Ramos (cell line): ENCODE measurements around the gene LAMC2.

Source experiments
- in situ Hi-C: fragments of 300-500 bp; cut with MboI; formaldehyde crosslinking; loops from one replicate; pipeline ENCODE4 v1.14.3; 2022; ENCODE audit warnings: low sequenced_read_pairs; ENCODE audit not compliant: unreplicated experiment

Gene LAMC2

GRCh38 chr1:183209533-183210158 is 23.6 kb downstream of the LAMC2 start:
- in situ Hi-C loops, result no loop called here

GRCh38 chr1:183210681-183211080 is 24.6 kb downstream of the LAMC2 start:
- in situ Hi-C loops, result no loop called here

GRCh38 chr1:183212870-183213269 is 26.8 kb downstream of the LAMC2 start:
- in situ Hi-C loops, result no loop called here

GRCh38 chr1:183214021-183214970 is 28.2 kb downstream of the LAMC2 start:
- in situ Hi-C loops, result no loop called here

- in situ Hi-C loops, result no loop called here
These were observed 29.1 kb downstream of the LAMC2 start for GRCh38 chr1:183215076-183215720.

- in situ Hi-C loops, result no loop called here
These were observed 29.9 kb downstream of the LAMC2 start for GRCh38 chr1:183215936-183216335.

GRCh38 chr1:183218027-183218618 is 32.1 kb downstream of the LAMC2 start:
- in situ Hi-C loops, result no loop called here

- in situ Hi-C loops, result no loop called here
These were observed 33.0 kb downstream of the LAMC2 start for GRCh38 chr1:183218971-183219615.

- in situ Hi-C loops, result no loop called here
These were observed 33.5 kb downstream of the LAMC2 start for GRCh38 chr1:183219616-183220009.

GRCh38 chr1:183222909-183223308 is 36.8 kb downstream of the LAMC2 start:
- in situ Hi-C loops, result no loop called here

GRCh38 chr1:183223467-183223866 is 37.4 kb downstream of the LAMC2 start:
- in situ Hi-C loops, result no loop called here

GRCh38 chr1:183226361-183226760 is 40.3 kb downstream of the LAMC2 start:
- in situ Hi-C loops, result no loop called here

GRCh38 chr1:183226963-183227362 is 40.9 kb downstream of the LAMC2 start:
- in situ Hi-C loops, result no loop called here

GRCh38 chr1:183227422-183228346 is 41.6 kb downstream of the LAMC2 start:
- in situ Hi-C loops, result no loop called here

GRCh38 chr1:183228347-183229220 is 42.5 kb downstream of the LAMC2 start:
- in situ Hi-C loops, result no loop called here

- in situ Hi-C loops, result loop anchor here (10.0 kb wide), 1 partner anchor 276 kb away; the partner anchor contains the start of gene SHCBP1L
These were observed 44.3 kb downstream of the LAMC2 start for GRCh38 chr1:183230413-183230812.

- in situ Hi-C loops, result loop anchor here (10.0 kb wide), 1 partner anchor 277 kb away; the partner anchor contains the start of gene SHCBP1L
These were observed 45.5 kb downstream of the LAMC2 start for GRCh38 chr1:183231545-183231944.

GRCh38 chr1:183233113-183233512 is 47.0 kb downstream of the LAMC2 start:
- in situ Hi-C loops, result loop anchor here (10.0 kb wide), 1 partner anchor 278 kb away; the partner anchor contains the start of gene SHCBP1L
